HG03066 (cell line): ENCODE data around the gene KCP.
"Not testable (repeated sequence)": the region's sequence is repeated elsewhere in the genome, so short reads cannot be mapped to it uniquely, and the experiment has no call there.

Experiments
- ATAC-seq: cut with Tn5 transposase; IDR thresholded peaks from one replicate; pipeline ENCODE4 v1.9.1; 2021; ENCODE audit warnings: low read depth; ENCODE audit not compliant: unreplicated experiment

Gene KCP

DNA sequence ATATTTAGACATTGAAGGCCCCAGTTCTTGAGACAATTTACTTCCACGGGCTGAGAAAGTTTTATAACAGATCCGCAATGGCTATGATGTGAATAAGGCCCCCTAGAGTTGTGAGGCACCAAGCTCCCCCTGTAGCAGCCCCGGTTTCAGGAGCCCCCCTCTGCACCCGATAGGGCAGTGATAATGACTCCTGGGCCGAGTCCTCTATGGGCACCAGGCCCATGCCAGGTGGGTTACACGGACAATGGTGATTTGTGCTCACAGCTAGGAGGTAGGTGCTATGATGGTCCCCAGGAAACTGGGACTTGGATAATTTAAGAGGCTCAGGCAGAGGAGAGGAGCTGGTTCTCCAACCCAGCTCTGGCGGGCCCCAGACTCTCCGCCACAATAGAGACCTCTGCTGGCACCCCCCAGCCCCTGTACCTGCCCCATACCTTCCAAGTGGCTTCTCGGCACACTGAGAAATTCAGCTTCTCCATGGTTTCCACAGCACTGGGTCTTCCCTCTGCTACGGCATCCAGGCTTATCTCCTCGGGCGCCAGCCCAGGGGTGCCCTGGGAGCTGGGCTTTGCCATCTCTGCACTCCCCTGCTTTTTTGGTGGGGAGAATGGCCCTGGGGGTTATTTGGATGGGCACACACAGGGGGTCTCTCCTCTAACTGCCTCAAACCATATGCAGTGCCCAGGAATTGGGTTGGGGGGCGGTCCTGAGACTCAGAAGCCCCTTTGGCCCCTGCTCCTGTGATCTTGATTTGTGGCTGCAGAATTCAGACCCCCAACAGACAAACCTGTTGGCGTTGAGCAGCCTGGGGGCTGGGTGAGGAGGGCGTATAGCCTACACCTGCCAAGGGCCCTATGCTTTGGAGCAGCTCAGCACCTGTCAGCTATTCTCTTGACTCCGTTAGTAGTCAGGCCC lies 12.2 kb upstream of the KCP start:
- ATAC-seq, result no peak

- no peak for ATAC-seq
These were observed 11.4 kb upstream of the KCP start for GRCh38 chr7:128921866-128922440.

DNA sequence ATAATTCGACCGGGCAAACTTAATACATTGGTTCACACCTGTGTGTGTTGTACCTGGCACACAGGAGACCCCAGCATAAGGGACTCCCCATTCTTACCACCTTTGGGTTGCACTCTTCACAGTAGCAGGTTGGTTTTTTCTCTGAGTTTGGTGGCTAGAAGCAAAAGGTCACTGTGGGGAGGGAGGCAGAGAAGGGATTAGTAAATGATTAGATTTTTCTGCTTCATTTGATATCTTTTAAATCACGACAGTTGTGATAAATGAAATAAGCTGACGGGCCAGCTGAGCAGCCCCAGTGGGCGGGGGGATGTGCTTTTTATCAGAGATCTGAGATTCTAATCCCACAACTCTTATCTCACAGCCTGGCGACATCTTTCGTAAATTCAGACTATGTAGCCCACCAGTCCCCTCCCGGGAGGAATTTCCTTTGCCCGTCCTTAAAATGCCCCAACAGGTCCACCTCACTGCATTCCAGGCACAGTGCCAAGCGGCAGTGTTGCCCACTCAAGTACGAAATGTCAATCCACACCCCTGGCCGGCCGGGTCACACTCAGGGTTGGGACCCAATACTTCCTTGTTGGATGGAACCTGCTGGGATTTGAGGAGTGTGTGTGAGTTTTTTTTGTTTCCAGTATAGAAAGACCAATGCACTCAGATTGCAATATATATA lies 10.5 kb upstream of the KCP start:
- no peak for ATAC-seq

DNA sequence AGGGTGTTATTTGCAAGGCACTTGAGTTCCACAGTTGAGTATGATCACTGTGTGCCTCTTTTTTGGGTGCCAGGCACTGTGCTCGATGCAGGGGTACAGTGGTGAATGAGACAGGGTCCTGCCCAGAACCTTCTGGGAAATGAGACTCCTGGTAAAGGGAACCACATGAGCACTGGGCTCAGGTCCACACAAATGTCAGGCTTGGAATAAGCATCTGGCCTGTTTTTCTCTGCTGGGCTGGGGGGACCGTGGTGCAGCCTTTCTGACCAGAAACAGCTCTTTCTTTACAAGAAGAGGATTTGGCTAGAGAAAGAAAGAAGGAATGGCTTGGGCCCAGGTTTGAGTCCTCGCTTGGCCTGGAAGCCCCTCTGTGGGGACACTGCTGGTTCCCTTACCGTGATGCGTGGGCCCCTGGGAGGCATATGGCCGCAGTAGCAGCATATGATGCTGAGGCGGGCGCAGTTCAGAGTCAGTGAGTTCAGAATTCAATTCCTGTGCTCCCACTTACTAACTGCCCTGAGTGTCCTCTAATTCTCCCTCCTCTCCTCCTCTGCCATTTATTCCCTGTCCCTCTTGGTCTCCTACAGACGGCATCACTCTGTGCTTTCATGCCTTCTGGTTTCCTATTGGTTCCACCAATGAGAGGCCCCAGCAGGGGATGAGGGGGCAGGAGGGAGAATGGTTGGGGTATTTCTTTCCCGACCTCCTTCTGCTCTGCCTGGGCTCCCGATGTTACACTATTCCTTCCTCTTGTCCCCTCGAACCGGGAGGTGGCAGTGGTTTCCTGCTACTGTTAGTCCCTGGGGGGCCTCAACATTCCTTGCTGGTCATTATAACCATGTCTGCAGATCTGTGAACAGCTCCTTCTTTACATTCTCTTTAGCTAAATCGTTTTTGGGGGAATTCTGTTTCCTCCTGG lies 9.6 kb upstream of the KCP start:
- no peak for ATAC-seq

DNA sequence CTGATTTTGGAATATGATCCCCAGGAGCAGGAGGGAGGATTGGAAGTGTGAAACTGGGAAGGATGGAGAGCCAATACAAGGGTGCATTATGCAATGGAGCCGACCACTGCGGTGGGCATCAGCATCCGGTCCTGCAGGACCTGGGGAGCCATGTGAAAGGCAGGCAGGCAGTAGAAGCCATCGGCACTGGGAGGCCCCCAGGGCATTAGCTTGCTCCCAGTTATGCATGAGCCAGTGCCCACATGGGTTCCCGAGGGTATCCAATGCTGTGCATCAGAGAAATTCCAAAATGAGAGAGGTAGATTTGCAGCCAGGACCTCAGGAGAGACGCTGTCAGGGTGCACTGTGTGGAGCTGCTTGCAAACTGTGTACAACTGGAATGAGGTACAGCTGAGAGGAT lies 8.7 kb upstream of the KCP start:
- ATAC-seq, result no peak

- no peak for ATAC-seq
These were observed 7.6 kb upstream of the KCP start for GRCh38 chr7:128918016-128918665.

GRCh38 chr7:128917122-128917521 lies 6.6 kb upstream of the KCP start:
- no peak for ATAC-seq

GRCh38 chr7:128916643-128916915 lies 6.1 kb upstream of the KCP start:
- ATAC-seq, result no peak

DNA sequence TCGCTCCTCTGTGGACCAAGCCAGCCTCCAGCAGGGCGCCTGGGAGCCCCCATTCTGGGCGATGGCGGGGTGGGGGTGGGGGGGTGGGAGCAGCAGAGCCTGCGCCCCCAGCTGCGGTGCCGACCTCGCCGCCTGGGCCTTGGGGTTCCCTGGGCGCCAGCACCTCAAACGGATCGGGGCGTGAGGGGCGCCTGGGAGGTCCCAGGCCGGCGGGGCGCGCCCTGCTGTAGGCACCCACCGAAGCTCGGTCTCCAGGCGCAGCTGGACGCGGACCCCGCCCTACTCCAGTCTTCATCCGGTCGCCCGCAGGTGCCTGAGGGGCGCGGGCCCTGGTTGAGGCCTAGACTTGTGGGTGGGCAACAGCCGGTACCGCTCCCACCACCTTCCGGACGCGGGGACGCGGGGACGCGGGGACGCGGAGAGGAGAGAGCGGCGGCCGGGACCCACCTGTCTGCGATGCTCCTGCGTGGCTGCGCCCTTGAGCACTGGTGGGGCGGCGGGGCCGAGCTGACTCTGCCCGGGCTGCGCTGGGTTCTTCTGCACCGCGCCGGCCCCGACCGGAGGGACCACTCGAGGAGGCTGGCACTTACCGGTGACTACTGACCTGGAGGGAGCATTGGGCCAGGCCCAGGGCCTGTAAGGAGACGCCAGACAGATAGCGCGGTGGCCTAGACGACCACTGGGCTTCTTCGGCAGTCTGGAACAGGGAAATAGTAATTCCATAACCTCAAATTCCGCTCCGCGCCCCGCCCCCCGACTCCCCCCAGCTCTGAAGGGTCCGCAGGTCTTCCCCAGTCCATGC lies 5.5 kb upstream of the KCP start:
- ATAC-seq, result no peak

DNA sequence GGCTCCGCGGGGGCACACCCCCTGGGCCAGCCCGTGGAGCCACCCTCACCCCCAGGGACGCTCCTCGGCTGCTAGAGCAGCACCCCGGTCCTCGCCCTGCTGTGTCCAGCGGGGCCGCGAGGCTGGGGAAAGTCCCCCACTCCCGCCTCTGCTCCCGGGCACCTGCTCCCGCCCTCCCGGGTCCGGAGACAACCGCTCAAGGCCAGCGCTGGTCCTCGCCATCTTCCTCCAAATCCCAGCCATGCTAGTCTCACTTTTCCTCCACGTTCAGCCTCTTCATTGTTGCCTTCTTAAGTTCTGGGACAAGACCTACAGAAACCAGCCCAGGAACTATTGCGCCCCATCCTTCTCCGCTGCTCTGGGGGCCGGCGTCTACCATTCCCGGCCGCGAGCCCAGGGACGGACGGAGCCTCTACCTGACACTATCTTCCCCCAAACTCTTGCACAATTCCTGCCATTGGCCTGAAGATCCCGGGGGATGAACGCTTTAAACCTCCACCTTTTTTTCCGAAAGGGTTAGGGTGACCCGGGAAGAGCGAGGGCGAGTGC lies 4.8 kb upstream of the KCP start:
- no peak for ATAC-seq

DNA sequence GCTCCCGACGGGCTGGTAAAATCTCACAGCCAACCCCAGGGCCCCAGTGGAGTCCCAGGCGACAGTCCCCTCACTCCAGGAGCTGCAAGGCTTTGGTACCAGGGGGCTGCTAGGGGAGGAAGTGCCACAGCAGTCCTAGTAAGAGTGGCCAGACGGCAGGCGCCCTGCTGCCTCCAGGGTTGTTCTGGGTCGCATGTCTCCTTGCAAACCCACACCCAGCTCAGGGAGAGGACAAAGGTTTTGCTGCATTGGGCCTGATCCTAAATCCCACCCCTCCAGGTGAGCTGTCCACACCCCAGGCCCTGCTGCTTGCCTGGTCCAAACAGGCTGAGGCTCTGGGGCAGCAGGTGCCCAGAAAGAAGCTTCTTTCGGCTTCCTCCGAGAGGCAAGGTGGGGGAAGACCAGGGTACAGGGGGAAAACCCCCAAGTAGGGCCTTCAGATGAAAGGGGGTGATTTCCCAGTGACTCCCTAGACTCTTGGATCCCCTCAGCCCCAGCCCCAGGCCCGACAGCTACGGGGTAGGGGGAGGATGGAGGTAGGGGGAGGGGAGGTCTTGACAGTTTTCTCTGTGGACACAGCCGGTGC lies 4.2 kb upstream of the KCP start:
- ATAC-seq, result no peak

DNA sequence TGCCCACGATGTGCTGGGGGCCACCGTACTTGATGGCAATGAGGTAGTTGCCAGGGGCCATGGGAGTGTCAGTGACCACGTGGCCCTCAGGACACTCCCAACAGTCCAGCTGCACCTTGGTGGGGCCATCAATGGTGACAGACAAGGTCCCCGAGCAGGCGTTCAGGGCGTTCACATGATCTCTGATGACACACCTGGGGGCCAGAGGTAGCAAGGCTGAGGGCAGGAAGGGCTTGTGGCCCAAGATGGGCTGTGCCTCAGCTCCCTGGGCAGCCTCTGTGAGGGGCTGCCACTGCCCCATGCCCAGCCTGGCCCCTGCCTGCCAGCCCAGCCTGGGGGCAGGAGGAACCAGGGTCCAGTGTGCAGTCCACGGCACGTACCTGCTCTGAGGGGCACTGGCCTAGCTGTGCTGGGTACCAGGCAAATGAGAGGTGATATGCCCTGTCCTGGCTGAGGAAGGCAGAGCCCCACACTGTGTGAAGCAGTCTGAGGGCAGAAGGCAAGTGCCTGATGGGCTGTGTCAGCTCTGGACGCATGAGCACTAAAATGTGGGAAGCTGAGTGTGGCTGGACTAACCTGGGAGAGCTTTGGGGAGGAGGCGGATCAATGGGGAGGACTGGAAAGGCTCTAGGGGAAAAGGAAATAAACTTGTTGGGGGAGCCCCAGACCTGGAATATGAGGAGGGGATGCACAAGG lies 3.5 kb upstream of the KCP start:
- ATAC-seq, result no peak

DNA sequence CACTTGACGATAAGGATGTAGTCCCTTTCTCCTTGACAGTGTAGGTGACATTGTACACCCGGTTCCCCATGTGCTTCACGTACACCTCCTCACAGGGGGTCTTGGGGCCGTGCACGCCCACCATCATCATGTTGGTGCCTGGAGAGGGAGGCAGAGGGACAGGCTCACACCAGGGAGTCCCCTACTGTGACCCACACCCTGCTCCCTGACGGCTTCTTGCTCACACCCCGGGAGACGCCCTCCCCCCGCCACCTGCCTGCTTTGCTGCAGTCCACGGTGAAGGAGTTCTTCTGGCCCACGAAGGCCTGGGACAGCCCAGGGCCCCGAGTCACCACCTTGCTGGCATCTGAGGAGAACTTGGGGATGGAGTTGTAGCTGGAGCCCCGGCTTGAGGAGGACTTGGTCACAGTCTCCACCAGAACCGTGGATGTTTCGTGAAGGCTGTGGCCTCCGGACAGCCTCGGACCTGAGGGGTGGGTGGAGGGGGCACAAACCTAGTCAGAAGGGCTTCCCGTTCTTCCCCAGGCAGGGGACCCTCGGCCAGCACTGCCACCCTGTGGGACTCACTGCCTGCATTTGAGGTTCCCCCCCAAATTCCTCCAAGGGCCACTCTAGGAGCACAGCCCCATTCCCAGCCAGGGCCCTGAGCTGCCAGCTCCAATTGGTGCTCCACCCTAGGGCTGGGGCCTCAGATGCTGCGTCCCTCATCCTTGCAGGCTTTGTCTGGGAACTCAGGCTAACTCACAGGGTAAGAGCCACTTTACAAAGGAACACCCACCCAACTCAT lies 2.4 kb upstream of the KCP start:
- not testable (repeated sequence) for ATAC-seq

DNA sequence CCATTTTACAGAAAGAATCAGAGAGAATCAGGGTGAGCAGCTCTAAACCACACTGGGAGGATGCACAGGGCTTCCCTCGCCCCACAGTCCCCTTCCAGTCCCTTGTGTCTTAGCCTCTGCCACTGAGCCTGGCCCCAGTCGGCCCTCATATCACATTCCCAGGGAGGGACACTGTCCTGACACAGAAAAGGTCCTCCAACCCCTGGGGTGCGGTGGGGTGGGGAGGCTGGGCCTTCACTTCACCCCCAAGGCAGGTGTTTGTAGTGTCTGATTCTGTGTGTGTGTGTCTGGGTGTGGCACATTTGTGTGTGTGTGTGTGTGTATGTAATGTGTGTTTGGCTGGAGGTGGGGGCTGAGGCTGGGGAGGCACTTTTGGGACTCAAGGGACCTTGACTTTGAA lies 1.8 kb upstream of the KCP start:
- no peak for ATAC-seq

DNA sequence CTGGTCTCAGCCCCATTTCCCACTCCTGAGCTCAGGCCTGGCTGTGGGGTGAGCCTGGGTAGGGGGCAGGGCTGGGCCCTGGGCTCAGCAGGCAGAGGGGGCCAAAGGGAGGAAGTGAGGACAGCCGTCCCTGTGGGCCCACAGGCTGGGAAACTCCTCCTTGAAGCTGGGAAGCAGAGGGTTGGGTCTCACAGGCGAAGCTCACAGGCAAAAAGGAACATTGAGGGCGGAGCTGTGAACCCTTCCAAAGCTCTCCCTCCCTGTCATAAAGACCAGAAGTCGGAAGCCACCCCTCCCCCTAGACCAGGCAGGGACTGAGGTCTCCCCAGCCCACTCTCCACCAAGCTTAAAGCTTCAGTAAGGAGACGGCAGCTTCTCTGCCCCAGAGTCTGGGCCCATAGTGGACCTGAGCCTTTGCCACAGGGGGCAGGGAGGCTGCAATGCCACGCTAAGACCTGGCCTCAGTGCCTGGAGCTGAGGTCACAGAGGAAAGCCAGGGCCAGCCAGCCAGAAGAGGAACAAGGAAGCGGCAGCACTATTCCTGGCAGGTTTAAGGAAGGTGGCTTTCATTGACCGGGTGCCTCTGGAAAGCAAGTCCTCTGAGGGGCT lies 1.0 kb upstream of the KCP start:
- ATAC-seq, result no peak

DNA sequence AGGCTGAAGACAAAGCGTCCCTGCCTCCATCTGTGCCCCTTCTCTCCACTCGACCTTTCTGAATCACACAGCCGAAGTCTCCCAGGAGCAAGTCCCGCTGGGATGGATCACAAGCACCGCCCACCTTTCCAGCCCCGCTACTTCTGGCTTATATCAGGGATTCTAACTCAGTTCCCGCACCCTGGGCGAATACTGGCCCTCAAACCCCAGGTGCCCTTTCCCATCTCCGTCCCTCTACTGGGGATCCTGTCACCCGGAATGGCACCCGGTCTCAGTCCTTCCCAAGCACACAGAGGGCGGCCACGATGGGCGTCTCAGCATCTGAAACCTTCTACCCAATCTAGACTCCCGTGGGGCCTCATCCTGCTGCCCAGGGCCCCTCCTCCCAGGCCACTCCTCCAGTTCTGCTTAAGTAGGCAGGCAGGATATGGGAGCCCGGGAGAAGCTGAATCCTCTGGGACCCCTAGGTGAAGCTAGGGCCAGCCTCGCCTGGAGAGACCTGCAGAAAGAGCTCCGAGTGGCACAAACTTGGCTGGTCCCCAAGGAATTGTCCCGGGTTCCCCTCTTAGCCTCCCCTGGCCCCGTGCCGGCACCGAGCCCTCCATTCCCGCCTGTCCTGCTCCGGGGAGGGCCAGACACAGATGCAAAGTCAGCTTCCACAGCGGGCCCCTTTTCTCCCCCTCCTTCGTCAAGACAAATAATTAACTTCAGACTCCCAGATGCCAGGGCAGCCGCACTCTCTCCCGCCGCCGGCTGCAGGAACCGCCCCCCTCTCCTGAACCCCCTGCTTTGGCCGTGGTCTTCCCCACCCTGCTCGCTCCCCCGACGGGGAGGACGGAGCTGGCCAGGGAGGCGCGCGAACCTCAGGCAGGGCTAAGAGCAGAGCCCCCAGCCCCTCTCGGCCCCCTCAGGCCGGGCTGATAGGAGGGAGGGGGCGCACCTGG lies 612 bp downstream of the KCP start:
- ATAC-seq, result no peak
